ENCODE data around the gene CEP83.

The CEP83 gene

DNA sequence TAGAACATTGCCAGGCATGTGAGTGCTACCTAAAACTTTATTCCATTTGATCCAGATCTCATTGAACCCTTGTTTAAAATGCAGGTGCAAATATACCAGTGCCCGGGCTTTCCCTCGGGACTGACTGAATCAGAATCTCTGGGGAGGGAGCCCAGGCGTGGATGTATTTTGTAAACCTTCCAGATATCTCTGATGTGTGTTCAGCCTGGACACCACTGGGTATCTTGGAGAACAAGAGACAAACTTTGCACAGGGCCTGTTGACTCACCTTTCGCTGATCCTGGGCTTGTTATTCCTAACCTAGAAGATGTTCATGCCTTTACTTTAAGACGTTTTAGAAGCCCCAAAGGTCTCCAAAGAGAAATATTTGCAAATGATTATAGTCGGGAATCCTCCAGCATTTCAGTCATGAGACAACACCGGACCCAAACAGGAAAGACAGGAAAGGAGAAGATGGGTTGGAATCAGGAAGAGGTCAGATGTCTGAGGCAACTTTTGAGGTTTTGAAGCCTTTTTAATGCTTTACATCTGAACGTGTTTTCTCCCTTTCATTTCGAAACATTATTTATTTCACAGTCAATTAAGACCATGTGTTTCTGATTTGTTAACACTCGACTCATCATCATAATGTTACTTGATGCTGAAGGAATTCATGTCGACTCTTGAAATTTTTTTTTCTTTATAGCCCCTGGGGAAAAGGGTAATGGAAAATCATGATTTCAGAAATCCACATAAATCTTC lies 192.7 kb downstream of the CEP83 start:
- Mint-ChIP-seq H3K36me3 (ENCODE audit: low read depth) (no peaks in the 10 kb centered on the region), H3K4me3 (no peak overlapping the region), H3K27ac (no peak overlapping the region), H3K4me1 (peaks cover 59% of the 10 kb centered on the region), H3K27me3 (ENCODE audit: low read depth, poor library complexity) (peaks cover 8% of the 10 kb centered on the region), H3K9me3 (no peaks in the 10 kb centered on the region)
- TF ChIP-seq, protein P1, sequence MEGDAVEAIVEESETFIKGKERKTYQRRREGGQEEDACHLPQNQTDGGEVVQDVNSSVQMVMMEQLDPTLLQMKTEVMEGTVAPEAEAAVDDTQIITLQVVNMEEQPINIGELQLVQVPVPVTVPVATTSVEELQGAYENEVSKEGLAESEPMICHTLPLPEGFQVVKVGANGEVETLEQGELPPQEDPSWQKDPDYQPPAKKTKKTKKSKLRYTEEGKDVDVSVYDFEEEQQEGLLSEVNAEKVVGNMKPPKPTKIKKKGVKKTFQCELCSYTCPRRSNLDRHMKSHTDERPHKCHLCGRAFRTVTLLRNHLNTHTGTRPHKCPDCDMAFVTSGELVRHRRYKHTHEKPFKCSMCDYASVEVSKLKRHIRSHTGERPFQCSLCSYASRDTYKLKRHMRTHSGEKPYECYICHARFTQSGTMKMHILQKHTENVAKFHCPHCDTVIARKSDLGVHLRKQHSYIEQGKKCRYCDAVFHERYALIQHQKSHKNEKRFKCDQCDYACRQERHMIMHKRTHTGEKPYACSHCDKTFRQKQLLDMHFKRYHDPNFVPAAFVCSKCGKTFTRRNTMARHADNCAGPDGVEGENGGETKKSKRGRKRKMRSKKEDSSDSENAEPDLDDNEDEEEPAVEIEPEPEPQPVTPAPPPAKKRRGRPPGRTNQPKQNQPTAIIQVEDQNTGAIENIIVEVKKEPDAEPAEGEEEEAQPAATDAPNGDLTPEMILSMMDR (IDR thresholded peaks at IDR 0.05), result no peak
- DNase-seq, result no peak

DNA sequence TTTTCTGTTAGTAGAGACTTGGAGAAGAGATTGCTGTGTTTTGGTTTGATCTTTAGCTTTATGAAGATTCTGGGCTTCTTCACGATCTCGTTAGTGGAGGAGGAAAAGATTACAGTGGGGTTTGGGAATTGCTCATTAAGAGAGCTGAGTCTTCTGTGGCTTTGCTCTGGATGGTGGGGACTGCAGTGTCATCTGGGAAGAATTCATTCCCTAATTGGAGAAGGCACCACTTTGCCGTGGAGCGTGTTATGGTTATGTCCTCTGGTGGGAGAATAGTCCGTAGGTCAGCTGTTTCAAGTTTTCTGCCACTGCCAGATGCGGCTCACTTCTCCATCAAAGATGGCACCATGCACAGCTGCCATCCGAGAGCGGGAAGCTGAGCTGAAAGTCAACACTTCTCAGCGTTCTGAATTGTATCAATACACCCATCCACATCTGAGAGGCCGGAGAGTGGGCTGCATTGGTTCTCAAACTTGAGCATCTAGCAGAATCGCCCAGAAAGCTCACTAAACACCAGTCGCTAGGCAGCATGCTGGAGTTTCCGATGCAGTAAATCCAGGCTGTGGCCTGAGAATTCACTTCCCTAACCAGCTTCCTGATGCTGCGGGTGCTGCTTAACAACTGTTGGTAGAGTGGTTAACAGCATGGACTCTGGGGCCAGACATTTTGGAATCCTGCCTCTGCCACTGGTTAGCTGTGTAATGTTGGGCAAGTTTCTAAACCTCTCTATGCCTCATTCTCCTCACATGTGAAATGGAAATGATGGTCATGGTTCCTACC lies 193.5 kb downstream of the CEP83 start:
- Mint-ChIP-seq H3K36me3 (ENCODE audit: low read depth) (no peaks in the 10 kb centered on the region), H3K9me3 (no peaks in the 10 kb centered on the region), H3K27me3 (ENCODE audit: low read depth, poor library complexity) (peaks cover 8% of the 10 kb centered on the region), H3K4me3 (no peak overlapping the region), H3K27ac (no peak overlapping the region), H3K4me1 (peaks cover 55% of the 10 kb centered on the region)
- TF ChIP-seq, protein P1 (IDR thresholded peaks at IDR 0.05), result no peak
- DNase-seq, result no peak

DNA sequence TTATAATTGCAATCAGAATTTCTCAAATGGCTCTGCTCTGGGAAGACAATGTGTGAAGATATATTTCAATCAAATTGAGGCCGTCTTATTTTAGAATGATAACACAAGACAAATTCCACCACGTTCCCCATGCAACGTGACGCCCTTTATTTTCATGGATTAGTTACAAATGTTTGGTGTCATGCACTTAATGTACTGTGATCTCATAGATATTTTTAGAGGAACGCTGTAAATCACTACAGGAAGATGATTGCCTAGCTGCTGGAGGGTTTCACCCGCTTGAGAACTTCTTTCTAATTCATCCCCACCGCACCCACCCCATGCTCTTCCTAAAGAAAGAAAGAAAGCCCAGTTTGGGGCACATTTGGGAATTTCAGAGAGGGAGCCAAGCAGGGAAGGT lies 194.1 kb downstream of the CEP83 start:
- TF ChIP-seq, protein P1 (IDR thresholded peaks at IDR 0.05), result no peak
- Mint-ChIP-seq H3K9me3 (peaks cover 1% of the 10 kb centered on the region), H3K4me3 (no peak overlapping the region), H3K27me3 (ENCODE audit: low read depth, poor library complexity) (peaks cover 8% of the 10 kb centered on the region), H3K27ac (no peak overlapping the region), H3K36me3 (ENCODE audit: low read depth) (no peaks in the 10 kb centered on the region), H3K4me1 (peaks cover 50% of the 10 kb centered on the region)
- no peak for DNase-seq

DNA sequence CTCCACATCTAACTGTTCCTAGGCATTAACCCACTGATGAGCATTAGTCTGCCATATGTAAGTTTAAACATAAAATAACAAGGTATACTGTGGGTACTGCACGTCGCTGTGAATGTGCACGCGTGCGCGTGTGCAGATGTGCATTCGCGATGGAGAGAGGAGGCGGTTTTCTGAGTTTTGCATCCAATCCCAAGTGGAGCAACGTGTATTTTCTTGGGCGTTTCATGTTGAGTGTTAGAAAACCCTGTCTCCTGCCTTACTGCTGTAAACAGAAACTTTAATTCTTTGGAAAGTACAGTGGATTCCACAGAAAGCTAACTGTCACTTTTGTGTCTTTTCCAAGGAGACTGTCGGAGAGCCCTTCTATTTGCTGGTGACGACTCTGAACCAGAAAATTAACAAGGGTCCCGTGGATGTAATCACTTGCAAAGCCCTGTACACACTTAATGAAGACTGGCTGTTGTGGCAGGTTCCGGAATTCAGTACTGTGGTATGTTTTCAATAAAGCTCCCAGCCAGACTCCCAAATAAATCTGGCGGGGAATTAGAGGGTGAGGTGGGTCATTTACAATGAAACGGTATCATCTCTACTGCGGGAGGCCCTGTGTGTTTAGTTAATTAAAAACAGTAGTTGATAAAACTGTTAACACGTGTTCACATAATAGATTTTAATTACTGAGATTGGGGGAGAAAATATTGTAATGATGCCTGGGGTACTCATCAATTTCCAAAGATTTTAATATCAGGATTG lies 194.8 kb downstream of the CEP83 start:
- Mint-ChIP-seq H3K27me3 (ENCODE audit: low read depth, poor library complexity) (peaks cover 8% of the 10 kb centered on the region), H3K9me3 (peaks cover 3% of the 10 kb centered on the region), H3K4me3 (no peak overlapping the region), H3K27ac (no peak overlapping the region), H3K36me3 (ENCODE audit: low read depth) (no peaks in the 10 kb centered on the region), H3K4me1 (peaks cover 47% of the 10 kb centered on the region)
- TF ChIP-seq, protein P1 (IDR thresholded peaks at IDR 0.05), result no peak
- DNase-seq, result no peak

DNA sequence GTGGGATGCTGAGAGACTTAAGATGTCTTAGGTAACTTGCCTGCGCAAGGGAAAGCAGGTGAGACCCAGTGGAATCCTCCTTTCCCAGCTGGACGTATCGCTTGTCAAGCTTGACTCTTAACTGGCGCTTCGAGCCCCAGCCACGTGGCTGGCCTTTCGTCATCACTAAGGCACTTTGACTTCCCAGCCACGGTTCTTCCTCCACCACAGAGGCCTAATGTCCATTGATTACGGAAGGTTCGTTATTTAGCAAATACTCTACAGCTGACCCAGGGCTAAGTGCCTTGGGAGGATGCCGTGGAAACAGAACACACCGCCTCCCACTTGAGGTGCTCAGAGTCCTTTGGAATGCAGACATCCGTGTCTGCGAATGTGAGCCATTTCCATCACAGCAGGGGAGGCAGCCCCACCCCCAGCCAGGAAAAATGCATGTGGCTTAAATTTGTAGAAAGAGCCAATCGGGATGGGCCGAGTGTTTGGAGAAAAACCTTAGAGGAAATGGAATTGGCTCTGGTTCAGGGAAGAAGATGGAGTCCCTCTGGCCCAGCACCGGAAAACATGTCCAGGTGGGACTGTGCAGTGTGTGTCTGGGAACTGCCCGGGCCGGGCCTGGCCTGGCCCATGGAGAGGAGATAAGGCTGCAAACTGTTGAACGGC lies 195.6 kb downstream of the CEP83 start:
- Mint-ChIP-seq H3K4me1 (peaks cover 47% of the 10 kb centered on the region), H3K27me3 (ENCODE audit: low read depth, poor library complexity) (peaks cover 11% of the 10 kb centered on the region), H3K27ac (no peak overlapping the region), H3K4me3 (no peak overlapping the region), H3K36me3 (ENCODE audit: low read depth) (no peaks in the 10 kb centered on the region), H3K9me3 (peaks cover 3% of the 10 kb centered on the region)
- TF ChIP-seq, protein P1 (IDR thresholded peaks at IDR 0.05), result no peak
- DNase-seq, result no peak
